ENCODE data around the gene NKX6-2. TPM values are rescaled to one million over a fixed set of nuclear protein-coding genes. Genes with fewer than 3 reads are reported as not detected.

Gene NKX6-2
- total RNA-seq, 1 experiment from 2014 or later: not detected

DNA sequence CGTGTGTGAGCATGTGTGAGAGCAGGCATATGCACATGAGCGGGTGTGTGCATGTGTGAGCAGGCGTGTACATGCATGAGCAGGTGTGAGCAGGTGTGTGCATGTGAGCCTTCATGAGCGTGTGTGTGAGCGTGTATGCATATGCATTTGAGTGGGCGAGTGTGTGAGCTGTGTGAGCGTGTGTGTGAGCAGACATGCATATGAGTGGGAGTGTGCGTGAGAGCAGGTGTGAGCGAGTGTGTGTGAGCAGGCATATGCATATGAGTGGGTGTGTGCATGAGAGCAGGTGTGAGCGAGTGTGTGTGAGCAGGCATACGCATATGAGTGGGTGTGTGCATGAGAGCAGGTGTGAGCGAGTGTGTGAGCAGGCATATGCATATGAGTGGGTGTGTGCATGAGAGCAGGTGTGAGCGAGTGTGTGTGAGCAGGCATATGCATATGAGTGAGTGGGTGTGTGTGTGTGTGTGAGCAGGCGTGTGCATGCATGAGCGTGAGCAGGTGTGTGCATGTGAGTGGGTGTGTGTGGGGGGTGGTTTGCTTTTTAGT, 30.7 kb downstream of the NKX6-2 start:
- no peak for DNase-seq (ENCODE audit: low spot score)

- no peak for DNase-seq (ENCODE audit: low spot score)
These were observed 31.9 kb downstream of the NKX6-2 start for GRCh38 chr10:132754071-132754470.

DNA sequence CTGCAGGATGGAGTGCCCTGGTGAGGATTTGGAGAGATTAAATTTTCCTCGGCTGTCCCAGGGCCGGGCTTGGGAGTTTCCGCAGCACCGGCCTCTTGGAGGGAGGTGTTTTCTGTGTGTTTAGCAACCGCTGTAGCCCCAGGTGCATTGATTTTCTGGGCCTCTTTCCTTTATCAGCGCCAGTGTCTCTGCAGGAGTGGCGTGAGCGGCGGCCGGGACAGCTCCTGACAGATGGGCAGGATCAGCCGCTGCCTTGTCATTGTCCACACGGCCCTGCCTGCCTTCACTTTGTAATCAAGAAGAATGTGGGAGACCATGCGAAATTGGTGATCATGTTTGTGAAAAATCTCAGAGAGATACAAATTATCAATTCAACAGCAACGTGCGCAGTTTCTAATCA, 32.4 kb downstream of the NKX6-2 start:
- no peak for DNase-seq (ENCODE audit: low spot score)

DNA sequence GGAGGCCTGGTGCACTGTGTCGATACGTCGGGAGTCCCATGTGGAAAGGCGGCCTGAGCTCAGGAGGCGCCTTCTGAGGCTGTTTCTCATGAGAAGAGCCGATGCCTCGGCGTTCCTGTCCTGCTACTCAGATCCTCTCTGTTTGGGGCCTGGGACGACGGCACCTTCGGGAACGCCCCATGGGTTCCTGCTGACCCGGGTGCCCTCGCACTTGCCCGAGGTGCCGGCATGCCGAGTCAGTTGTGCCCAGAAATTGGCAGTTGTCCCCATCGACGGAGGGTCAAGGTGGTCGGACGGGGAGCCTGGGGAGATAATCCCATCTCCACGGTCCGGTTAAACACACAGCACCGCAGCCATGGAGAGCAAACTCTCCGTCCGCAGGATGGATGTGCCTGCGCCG, 33.0 kb downstream of the NKX6-2 start:
- DNase-seq (ENCODE audit: low spot score): no peak

DNA sequence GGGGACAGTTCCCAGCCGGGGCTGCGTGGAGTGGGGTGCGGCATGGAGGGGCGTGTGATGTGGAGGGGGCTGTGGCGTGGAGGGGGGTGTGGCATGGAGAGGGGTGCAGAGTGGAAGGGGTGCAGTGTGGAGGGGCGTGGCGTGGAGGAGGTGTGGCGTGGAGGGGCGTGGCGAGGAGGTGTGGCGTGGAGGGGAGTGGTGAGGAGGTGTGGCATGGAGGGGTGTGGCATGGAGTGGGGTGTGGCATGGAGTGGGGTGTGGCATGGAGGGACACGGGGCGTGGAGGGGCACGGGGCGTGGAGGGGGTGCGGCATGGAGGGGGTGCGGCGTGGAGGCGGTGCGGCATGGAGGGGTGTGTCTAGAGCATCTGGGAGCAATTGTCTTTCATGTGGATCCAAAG, 33.6 kb downstream of the NKX6-2 start:
- DNase-seq (ENCODE audit: low spot score): no peak

DNA sequence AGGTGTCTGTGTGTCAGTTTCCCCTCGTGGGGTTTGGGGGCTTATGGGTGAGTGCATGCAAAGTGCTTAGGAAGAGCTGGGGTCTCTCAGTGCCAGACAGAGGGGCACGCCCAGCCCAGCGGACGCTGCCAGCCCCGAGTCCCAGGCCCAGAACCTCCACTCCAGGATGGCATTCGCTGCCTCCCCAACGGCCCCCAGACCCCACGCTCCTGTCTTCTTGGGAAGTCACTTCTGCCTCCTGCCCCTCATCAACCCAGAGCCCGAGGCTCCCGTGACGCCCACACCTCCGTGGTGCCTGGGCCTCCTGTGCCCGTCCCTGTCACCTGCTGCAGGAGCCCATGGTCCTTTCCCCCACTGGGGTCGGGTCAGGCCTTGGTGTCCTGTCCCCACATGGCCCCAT, 35.0 kb downstream of the NKX6-2 start:
- DNase-seq (ENCODE audit: low spot score): no peak

- no peak for DNase-seq (ENCODE audit: low spot score)
These were observed 36.6 kb downstream of the NKX6-2 start for GRCh38 chr10:132749371-132749795.

- no peak for DNase-seq (ENCODE audit: low spot score)
These were observed 37.2 kb downstream of the NKX6-2 start for GRCh38 chr10:132748545-132749370.

GRCh38 chr10:132748135-132748534, 37.8 kb downstream of the NKX6-2 start:
- DNase-seq (ENCODE audit: low spot score): no peak

- DNase-seq (ENCODE audit: low spot score): no peak
These were observed 38.9 kb downstream of the NKX6-2 start for GRCh38 chr10:132746801-132747625.

GRCh38 chr10:132746386-132746785, 39.6 kb downstream of the NKX6-2 start:
- no peak for DNase-seq (ENCODE audit: low spot score)

- DNase-seq (ENCODE audit: low spot score): no peak
These were observed 40.0 kb downstream of the NKX6-2 start for GRCh38 chr10:132745971-132746370.

DNA sequence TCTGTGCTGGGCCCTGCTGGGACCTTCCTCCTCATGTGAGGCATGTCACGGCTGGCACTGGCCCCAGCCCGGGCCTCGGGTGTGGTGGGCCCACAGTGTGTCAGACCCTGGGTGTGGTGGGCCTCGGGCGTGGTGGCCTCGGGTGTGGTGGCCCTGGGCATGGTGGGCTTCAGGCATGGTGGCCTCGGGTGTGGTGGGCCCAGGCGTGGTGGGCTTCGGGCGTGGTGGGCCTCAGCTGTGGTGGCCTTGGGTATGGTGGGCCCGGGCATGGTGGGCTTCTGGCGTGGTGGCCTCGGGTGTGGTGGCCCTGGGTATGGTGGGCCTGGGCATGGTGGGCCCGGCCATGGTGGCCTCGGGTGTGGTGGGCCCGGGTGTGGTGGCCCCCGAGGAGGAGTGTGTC, 40.4 kb downstream of the NKX6-2 start:
- DNase-seq (ENCODE audit: low spot score): no peak

DNA sequence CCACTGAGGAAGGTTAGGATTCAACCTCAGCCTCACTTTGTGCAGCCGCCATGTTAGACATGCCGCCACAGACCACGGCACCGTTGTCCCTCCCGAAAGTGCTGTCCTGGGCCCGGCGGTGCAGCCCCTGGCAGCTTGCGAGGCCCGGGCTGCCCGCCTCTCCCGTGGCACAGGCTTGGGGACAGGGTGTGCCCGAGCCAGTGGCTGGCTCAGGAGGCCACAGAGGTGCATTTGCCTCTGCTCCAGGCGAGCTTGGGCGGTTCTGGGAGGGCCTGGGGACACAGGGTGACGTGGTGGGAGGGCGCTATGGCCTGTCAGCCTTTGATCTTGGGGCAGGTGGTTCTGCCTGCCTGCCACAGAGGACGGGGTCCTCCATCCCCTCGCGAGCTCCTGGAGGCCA, 41.1 kb downstream of the NKX6-2 start:
- DNase-seq (ENCODE audit: low spot score): no peak

GRCh38 chr10:132743925-132744490, 41.9 kb downstream of the NKX6-2 start:
- DNase-seq (ENCODE audit: low spot score): peak; percentile 6

GRCh38 chr10:132743196-132743924, 42.6 kb downstream of the NKX6-2 start:
- peak; percentile 74 for DNase-seq (ENCODE audit: low spot score)

DNA sequence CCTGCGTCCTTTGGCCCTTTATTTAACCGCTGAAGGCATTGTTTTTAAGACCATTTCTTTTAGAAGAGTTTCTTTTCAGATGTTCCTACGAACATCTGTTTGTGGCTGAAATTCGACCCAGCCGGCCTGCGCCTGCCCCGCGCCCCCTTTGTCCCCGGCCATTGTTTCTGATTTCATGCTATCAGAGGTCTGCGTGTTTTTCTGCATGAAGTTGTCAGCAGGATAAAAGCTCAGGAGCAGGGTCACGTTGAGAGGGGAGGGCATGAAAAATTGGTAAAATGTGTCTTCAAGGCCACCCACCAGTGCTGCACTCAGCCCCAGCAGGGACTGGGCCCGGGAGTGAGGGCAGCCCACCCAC, 43.1 kb downstream of the NKX6-2 start:
- no peak for DNase-seq (ENCODE audit: low spot score)

DNA sequence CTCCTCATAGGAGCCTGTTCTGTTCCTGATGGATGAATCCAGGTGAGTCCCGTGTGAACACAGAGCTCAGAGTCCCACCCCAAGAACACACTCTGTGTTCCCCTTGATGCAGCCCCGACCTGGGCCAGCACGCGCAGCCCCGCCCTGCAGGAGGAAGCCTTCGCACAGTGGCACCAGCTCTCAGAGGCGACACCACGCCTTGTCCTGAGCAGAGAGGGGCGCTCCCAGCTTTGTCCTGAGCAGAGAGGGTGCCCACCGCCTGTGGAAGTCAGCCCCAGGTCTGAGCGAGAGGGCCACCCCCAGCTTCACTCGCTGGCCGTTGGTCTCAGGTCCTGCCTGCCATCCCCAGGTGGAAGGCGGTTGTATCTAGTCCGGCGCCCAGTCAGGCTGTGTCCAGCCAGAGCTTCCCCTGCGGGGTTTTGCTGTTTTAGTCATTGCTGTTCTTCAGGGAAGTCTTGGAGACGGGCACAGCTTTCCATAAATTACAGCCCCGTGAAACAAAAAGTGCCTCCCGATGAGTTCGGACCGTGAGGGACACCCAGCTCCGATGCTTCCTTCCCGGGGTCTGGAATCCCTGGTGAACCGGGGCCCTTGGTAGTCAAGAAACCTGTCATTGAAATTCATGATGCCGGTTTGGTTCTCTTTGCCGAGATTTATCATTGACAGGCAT, 43.6 kb downstream of the NKX6-2 start:
- no peak for DNase-seq (ENCODE audit: low spot score)

GRCh38 chr10:132740588-132740987, 45.4 kb downstream of the NKX6-2 start:
- no peak for DNase-seq (ENCODE audit: low spot score)

- no peak for DNase-seq (ENCODE audit: low spot score)
These were observed 46.7 kb downstream of the NKX6-2 start for GRCh38 chr10:132739225-132739613.
